Osteoblast (primary cell): ENCODE measurements around the gene IQCC. TPM values are rescaled to one million over a fixed set of nuclear protein-coding genes. Genes with fewer than 3 reads are reported as not detected.

Experiments
- DNase-seq: peaks from one replicate; pipeline ENCODE4 v3.0.0; 2011; ENCODE audit warnings: low spot score, mixed read lengths; ENCODE audit not compliant: insufficient read length; ENCODE audit errors: missing footprints
- H2AFZ ChIP-seq: 2 replicates; pipeline ENCODE4 v1.6.0; 2011; ENCODE audit warnings: mild to moderate bottlenecking, low read length
- H3K27ac ChIP-seq: 2 replicates; pipeline ENCODE4 v1.5.1; 2011; ENCODE audit warnings: mild to moderate bottlenecking, low read depth, low read length, moderate library complexity
- H3K27me3 ChIP-seq: 2 replicates; pipeline ENCODE4 v1.6.0; 2012; ENCODE audit warnings: mild to moderate bottlenecking, control low read depth, inconsistent platforms, low read length, moderate library complexity; ENCODE audit not compliant: insufficient read depth
- H3K36me3 ChIP-seq: 2 replicates; pipeline ENCODE4 v1.5.1; 2011; ENCODE audit warnings: mild to moderate bottlenecking, low read length, control low read depth, moderate library complexity; ENCODE audit not compliant: insufficient read depth
- H3K4me1 ChIP-seq: 2 replicates; pipeline ENCODE4 v1.5.1; 2011; ENCODE audit warnings: mild to moderate bottlenecking, low read length, control low read depth, moderate library complexity; ENCODE audit not compliant: insufficient read depth
- H3K4me2 ChIP-seq: 2 replicates; pipeline ENCODE4 v1.6.0; 2011; ENCODE audit warnings: mild to moderate bottlenecking, low read length; ENCODE audit not compliant: insufficient read depth
- H3K4me3 ChIP-seq: fragments of 200-600 bp; sonication (generic); 3 replicates; pipeline ENCODE4 v1.5.1; 2012; ENCODE audit warnings: mild to moderate bottlenecking, low read length, inconsistent platforms; ENCODE audit not compliant: insufficient read depth
- H3K79me2 ChIP-seq: 2 replicates; pipeline ENCODE4 v1.6.0; 2012; ENCODE audit warnings: mild to moderate bottlenecking, low read length, control low read depth, inconsistent platforms; ENCODE audit not compliant: insufficient read depth
- H3K9me3 ChIP-seq: 2 replicates; pipeline ENCODE4 v1.5.1; 2011; ENCODE audit warnings: low read depth, low read length, control low read depth
- H4K20me1 ChIP-seq: 2 replicates; pipeline ENCODE4 v1.6.0; 2012; ENCODE audit warnings: mild to moderate bottlenecking, low read length, control low read depth; ENCODE audit not compliant: insufficient read depth
- CTCF ChIP-seq: IDR thresholded peaks from 2 replicates; pipeline ENCODE4 v1.5.1; 2011; ENCODE audit warnings: mild to moderate bottlenecking, low read depth, low read length, moderate library complexity; ENCODE audit errors: extremely low read depth
- total RNA-seq: library from RNA; depleted of rRNA; stranded (reverse); fragments of >200 nt; gene quantifications from 2 replicates; pipeline ENCODE4 v1.2.3, GENCODE V29; 2012

The IQCC gene
- total RNA-seq, 1 donor: 1.8 TPM

- H3K9me3 ChIP-seq: no peaks in the 10 kb centered on the region
- peaks cover 24% of the 10 kb centered on the region for H3K36me3 ChIP-seq
- TF ChIP-seq CTCF: no peak
- peak within 1 kb of the TSS; percentile 97 for H3K27ac ChIP-seq
- H4K20me1 ChIP-seq: peaks cover 29% of the 10 kb centered on the region
- peak within 1 kb of the TSS; percentile 89 for H3K4me3 ChIP-seq
- no peaks in the 10 kb centered on the region for H3K27me3 ChIP-seq
- DNase-seq: peak; percentile 99
- H3K79me2 ChIP-seq: peaks cover 43% of the 10 kb centered on the region
- H2AFZ ChIP-seq: peak within 1 kb of the TSS; percentile 92
- peak within 1 kb of the TSS; percentile 97 for H3K4me2 ChIP-seq
- H3K4me1 ChIP-seq: peaks cover 24% of the 10 kb centered on the region
These were observed 25.9 kb upstream of the IQCC start, which contains the start of gene TXLNA for GRCh38 chr1:32179443-32180185. TSS of gene TXLNA (plus strand) at chr1:32179675. CDS start at chr1:32180346, 671 bp downstream.

- Histone ChIP-seq H3K36me3 (peaks cover 28% of the 10 kb centered on the region), H3K27me3 (no peaks in the 10 kb centered on the region), H4K20me1 (peaks cover 34% of the 10 kb centered on the region), H3K79me2 (peaks cover 50% of the 10 kb centered on the region), H3K9me3 (no peaks in the 10 kb centered on the region), H3K4me1 (peaks cover 24% of the 10 kb centered on the region), H3K4me2 (peak overlapping the region; percentile 97), H3K4me3 (peak overlapping the region; percentile 89), H2AFZ (peak overlapping the region; percentile 63), H3K27ac (peak overlapping the region; percentile 97)
- no peak for TF ChIP-seq CTCF
- peak; percentile 93 for DNase-seq
These were observed 25.0 kb upstream of the IQCC start for GRCh38 chr1:32180186-32181060.

GRCh38 chr1:32181065-32181464, 24.4 kb upstream of the IQCC start:
- H3K36me3 ChIP-seq: peaks cover 33% of the 10 kb centered on the region
- H3K27ac ChIP-seq: peak overlapping the region; percentile 97
- H2AFZ ChIP-seq: no peak overlapping the region
- peaks cover 24% of the 10 kb centered on the region for H3K4me1 ChIP-seq
- H4K20me1 ChIP-seq: peaks cover 39% of the 10 kb centered on the region
- TF ChIP-seq CTCF: no peak
- no peaks in the 10 kb centered on the region for H3K9me3 ChIP-seq
- peaks cover 56% of the 10 kb centered on the region for H3K79me2 ChIP-seq
- DNase-seq: no peak
- H3K4me3 ChIP-seq: peak overlapping the region; percentile 89
- H3K27me3 ChIP-seq: no peaks in the 10 kb centered on the region
- H3K4me2 ChIP-seq: peak overlapping the region; percentile 97

- H3K4me3 ChIP-seq: peak overlapping the region; percentile 89
- no peak for TF ChIP-seq CTCF
- peaks cover 24% of the 10 kb centered on the region for H3K4me1 ChIP-seq
- peaks cover 44% of the 10 kb centered on the region for H4K20me1 ChIP-seq
- H3K36me3 ChIP-seq: peaks cover 38% of the 10 kb centered on the region
- peaks cover 61% of the 10 kb centered on the region for H3K79me2 ChIP-seq
- H3K4me2 ChIP-seq: peak overlapping the region; percentile 97
- DNase-seq: no peak
- peak overlapping the region; percentile 97 for H3K27ac ChIP-seq
- no peaks in the 10 kb centered on the region for H3K27me3 ChIP-seq
- H3K9me3 ChIP-seq: no peaks in the 10 kb centered on the region
- no peak overlapping the region for H2AFZ ChIP-seq
These were observed 23.9 kb upstream of the IQCC start for GRCh38 chr1:32181563-32181962.
